Measurements from ENCODE around the gene FIBIN.

The FIBIN gene

DNA sequence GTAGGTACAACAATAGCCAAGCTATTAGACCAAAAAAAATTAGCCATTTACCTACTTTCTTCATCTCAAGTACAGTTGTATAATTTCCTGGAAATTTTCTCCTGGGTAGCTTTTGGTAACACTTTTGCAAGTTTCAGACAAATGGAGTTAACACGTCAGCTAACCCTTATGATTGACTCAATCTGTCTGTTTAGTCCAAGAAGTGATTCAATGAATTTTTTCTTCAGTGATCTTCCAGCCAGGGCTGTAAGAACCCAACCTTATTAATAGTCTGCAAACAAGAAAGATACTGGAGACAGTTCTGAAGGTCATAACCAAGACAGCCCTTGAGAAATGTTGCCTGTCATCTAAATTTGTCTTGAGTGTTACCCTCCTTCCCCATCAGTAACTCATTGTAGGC is 30.1 kb upstream of the FIBIN start:
- TF ChIP-seq CREB1 (IDR thresholded peaks at IDR 0.05; ENCODE audit: low read depth) (no peak), EGR1 (IDR thresholded peaks at IDR 0.05) (no peak), TAF1 (IDR thresholded peaks at IDR 0.05; ENCODE audit: low read depth) (no peak), RAD21 (IDR thresholded peaks at IDR 0.05; ENCODE audit: low read depth) (no peak), YY1 (IDR thresholded peaks at IDR 0.05; ENCODE audit: low read depth) (no peak), CEBPB (IDR thresholded peaks at IDR 0.05) (no peak), NFIC (IDR thresholded peaks at IDR 0.05) (no peak)
- TF ChIP-seq, protein P1, sequence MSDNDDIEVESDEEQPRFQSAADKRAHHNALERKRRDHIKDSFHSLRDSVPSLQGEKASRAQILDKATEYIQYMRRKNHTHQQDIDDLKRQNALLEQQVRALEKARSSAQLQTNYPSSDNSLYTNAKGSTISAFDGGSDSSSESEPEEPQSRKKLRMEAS (IDR thresholded peaks at IDR 0.05): no peak

DNA sequence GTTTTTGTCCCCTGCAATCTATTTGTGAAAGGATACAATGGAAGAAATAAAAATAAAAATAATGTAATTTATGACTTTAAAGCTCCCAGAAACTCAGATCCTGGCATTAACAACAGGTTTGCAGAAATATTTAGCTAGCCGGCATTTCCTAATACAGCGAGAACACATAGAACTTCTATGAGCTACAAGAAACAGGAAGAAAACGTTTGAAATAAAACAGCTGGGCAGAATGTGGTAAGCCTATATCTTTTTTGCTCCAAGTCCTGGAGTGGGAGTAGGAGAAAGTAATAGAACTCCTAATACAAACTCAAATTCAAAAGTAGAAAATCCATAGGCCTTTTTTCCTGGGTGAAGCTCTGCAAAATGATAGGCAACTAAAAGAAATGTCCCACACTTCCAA is 29.6 kb upstream of the FIBIN start:
- TF ChIP-seq YY1 (IDR thresholded peaks at IDR 0.05; ENCODE audit: low read depth) (no peak), EGR1 (IDR thresholded peaks at IDR 0.05) (no peak), NFIC (IDR thresholded peaks at IDR 0.05) (no peak), FOXM1 (IDR thresholded peaks at IDR 0.05; ENCODE audit: borderline replicate concordance, low read depth) (no peak), RAD21 (IDR thresholded peaks at IDR 0.05; ENCODE audit: low read depth) (no peak), EP300 (IDR thresholded peaks at IDR 0.05; ENCODE audit: borderline replicate concordance) (no peak), CREB1 (IDR thresholded peaks at IDR 0.05; ENCODE audit: low read depth) (no peak), ZBTB7A (IDR thresholded peaks at IDR 0.05; ENCODE audit: low read depth) (no peak), TAF1 (IDR thresholded peaks at IDR 0.05; ENCODE audit: low read depth) (no peak), TCF12 (IDR thresholded peaks at IDR 0.05; ENCODE audit: low read depth) (no peak), TEAD4 (IDR thresholded peaks at IDR 0.05) (no peak), CEBPB (IDR thresholded peaks at IDR 0.05) (no peak)
- TF ChIP-seq, protein P2, sequence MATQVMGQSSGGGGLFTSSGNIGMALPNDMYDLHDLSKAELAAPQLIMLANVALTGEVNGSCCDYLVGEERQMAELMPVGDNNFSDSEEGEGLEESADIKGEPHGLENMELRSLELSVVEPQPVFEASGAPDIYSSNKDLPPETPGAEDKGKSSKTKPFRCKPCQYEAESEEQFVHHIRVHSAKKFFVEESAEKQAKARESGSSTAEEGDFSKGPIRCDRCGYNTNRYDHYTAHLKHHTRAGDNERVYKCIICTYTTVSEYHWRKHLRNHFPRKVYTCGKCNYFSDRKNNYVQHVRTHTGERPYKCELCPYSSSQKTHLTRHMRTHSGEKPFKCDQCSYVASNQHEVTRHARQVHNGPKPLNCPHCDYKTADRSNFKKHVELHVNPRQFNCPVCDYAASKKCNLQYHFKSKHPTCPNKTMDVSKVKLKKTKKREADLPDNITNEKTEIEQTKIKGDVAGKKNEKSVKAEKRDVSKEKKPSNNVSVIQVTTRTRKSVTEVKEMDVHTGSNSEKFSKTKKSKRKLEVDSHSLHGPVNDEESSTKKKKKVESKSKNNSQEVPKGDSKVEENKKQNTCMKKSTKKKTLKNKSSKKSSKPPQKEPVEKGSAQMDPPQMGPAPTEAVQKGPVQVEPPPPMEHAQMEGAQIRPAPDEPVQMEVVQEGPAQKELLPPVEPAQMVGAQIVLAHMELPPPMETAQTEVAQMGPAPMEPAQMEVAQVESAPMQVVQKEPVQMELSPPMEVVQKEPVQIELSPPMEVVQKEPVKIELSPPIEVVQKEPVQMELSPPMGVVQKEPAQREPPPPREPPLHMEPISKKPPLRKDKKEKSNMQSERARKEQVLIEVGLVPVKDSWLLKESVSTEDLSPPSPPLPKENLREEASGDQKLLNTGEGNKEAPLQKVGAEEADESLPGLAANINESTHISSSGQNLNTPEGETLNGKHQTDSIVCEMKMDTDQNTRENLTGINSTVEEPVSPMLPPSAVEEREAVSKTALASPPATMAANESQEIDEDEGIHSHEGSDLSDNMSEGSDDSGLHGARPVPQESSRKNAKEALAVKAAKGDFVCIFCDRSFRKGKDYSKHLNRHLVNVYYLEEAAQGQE (IDR thresholded peaks at IDR 0.05; ENCODE audit: low read depth): no peak
- TF ChIP-seq, protein P1 (IDR thresholded peaks at IDR 0.05): no peak
- TF ChIP-seq, protein P3, sequence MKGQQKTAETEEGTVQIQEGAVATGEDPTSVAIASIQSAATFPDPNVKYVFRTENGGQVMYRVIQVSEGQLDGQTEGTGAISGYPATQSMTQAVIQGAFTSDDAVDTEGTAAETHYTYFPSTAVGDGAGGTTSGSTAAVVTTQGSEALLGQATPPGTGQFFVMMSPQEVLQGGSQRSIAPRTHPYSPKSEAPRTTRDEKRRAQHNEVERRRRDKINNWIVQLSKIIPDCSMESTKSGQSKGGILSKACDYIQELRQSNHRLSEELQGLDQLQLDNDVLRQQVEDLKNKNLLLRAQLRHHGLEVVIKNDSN (IDR thresholded peaks at IDR 0.05): no peak

DNA sequence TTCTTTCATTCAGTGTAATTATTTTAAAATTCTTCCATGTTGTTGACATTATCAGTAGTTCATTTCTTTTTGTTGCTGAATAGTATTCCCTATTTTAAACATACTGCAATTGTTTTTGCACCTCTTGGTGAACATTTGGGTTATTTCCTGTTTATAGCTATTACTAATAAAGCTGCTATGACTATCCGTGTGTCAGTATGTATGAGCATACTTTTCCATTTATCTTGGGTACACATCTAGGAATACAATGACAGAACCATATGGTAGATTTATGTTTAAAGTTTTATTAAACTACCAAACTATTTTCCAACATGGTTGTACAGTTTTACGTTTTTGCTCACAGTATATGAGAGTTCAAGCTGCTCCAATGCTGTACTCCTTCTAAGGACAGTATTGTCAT is 22.0 kb upstream of the FIBIN start:
- TF ChIP-seq NFIC (IDR thresholded peaks at IDR 0.05) (no peak), TCF12 (IDR thresholded peaks at IDR 0.05; ENCODE audit: low read depth) (no peak)

DNA sequence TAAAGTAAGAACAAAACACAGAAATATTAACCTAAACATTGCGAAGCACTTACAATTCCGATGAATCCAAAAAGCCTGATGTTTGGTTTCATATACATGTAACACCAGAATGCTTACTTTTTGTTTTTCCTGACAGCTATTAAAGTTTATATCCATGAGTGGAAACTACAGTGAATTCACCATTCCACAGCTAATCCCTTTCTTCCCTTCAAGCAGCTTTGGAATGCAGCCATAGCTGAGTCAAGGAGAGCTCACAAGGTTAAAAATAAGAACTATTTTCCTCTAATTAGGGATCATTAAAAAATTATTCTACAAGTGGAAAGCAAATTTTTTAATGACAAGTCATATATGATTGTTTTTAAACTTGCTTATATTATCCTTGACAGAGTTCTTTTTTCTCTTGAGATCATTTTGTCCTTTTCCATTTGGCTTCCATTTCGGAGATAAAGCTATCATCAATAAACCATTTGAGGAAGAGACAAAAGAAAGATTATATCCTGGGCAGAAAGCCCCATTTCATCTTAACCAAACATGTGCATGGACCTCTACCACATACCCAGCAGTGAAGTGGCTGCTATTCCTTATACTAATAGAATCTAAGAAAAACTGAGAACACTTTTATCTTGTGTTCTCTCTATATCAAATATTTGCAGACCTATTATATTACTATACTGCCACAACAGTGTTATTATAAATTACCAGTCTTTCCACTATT is 19.7 kb upstream of the FIBIN start:
- no peak for TF ChIP-seq TEAD4 (IDR thresholded peaks at IDR 0.05)
- TF ChIP-seq ZBTB7A (IDR thresholded peaks at IDR 0.05; ENCODE audit: low read depth): no peak
- no peak for TF ChIP-seq FOXM1 (IDR thresholded peaks at IDR 0.05; ENCODE audit: borderline replicate concordance, low read depth)
- TF ChIP-seq YY1 (IDR thresholded peaks at IDR 0.05; ENCODE audit: low read depth): no peak
- TF ChIP-seq CREB1 (IDR thresholded peaks at IDR 0.05; ENCODE audit: low read depth): no peak
- TF ChIP-seq RAD21 (IDR thresholded peaks at IDR 0.05; ENCODE audit: low read depth): no peak
- TF ChIP-seq CEBPB (IDR thresholded peaks at IDR 0.05): no peak
- no peak for TF ChIP-seq EP300 (IDR thresholded peaks at IDR 0.05; ENCODE audit: borderline replicate concordance)
- TF ChIP-seq, protein P2 (IDR thresholded peaks at IDR 0.05; ENCODE audit: low read depth): no peak
- TF ChIP-seq NFIC (IDR thresholded peaks at IDR 0.05): no peak
- TF ChIP-seq EGR1 (IDR thresholded peaks at IDR 0.05): no peak
- TF ChIP-seq TCF12 (IDR thresholded peaks at IDR 0.05; ENCODE audit: low read depth): no peak
- TF ChIP-seq, protein P3 (IDR thresholded peaks at IDR 0.05): no peak
- no peak for TF ChIP-seq TAF1 (IDR thresholded peaks at IDR 0.05; ENCODE audit: low read depth)
- TF ChIP-seq, protein P1 (IDR thresholded peaks at IDR 0.05): no peak

DNA sequence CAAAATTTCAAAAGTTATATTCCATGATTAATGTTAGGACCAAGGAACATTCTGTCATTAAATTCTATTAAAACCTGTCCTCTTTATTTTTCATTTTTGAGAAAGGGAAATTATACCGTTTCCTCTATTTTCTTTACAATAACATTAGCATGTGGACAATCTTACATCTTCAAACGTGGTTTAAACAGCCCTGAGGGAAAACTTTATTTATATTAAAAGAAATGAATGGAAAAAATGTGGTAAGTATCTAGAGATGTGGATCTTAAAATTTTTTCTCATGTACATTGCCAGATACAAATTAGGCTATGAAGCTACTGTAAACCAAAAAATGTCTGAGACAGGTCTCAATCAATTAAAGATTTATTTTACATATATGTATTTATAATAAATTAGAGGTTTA is 18.9 kb upstream of the FIBIN start:
- TF ChIP-seq YY1 (IDR thresholded peaks at IDR 0.05; ENCODE audit: low read depth) (no peak), RAD21 (IDR thresholded peaks at IDR 0.05; ENCODE audit: low read depth) (no peak), TEAD4 (IDR thresholded peaks at IDR 0.05) (no peak), CREB1 (IDR thresholded peaks at IDR 0.05; ENCODE audit: low read depth) (no peak)

DNA sequence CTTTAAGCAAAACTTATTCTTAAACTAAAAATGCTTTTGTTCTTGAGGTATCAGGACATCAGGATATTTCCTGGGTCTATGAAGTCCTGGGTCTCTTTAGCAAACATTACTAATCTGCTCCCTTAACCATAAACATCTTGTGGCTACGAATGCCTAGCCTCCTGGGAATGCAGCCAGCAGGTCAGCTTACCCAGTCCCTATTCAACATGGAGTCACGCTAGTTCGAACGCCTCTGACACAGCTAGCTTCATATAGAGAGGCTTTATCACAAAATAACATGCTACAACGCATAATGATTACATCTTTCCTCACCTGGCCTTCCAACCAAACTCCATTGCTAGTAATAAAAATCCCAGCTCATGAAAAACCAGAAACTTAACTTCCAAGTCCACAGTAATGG is 17.5 kb upstream of the FIBIN start:
- TF ChIP-seq CREB1 (IDR thresholded peaks at IDR 0.05; ENCODE audit: low read depth) (no peak), ZBTB7A (IDR thresholded peaks at IDR 0.05; ENCODE audit: low read depth) (no peak), TCF12 (IDR thresholded peaks at IDR 0.05; ENCODE audit: low read depth) (no peak), CEBPB (IDR thresholded peaks at IDR 0.05) (no peak), TEAD4 (IDR thresholded peaks at IDR 0.05) (no peak), EGR1 (IDR thresholded peaks at IDR 0.05) (no peak), EP300 (IDR thresholded peaks at IDR 0.05; ENCODE audit: borderline replicate concordance) (no peak), NFIC (IDR thresholded peaks at IDR 0.05) (no peak), TAF1 (IDR thresholded peaks at IDR 0.05; ENCODE audit: low read depth) (no peak), FOXM1 (IDR thresholded peaks at IDR 0.05; ENCODE audit: borderline replicate concordance, low read depth) (no peak), YY1 (IDR thresholded peaks at IDR 0.05; ENCODE audit: low read depth) (no peak), RAD21 (IDR thresholded peaks at IDR 0.05; ENCODE audit: low read depth) (no peak)
- TF ChIP-seq, protein P2 (IDR thresholded peaks at IDR 0.05; ENCODE audit: low read depth): no peak
- TF ChIP-seq, protein P1 (IDR thresholded peaks at IDR 0.05): no peak
- TF ChIP-seq, protein P3 (IDR thresholded peaks at IDR 0.05): no peak

Measured in Ishikawa (cell line).